GM12878 (cell line): Measurements from ENCODE around the gene SMARCD2. TPM values are rescaled to one million over a fixed set of nuclear protein-coding genes. Genes with fewer than 3 reads are reported as not detected.

Experiments used
- ATAC-seq: fragments of 200-7000 bp; cut with Tn5 transposase; 3 replicates; pipeline ENCODE4 v1.9.1; 2020; ENCODE audit warnings: mild to moderate bottlenecking, moderate library complexity
- BruUV-seq: library from RNA; stranded (reverse); fragments of 400-500 nt; replicated peaks from 2 replicates; lab custom pipeline; 2021; lab: Mats Ljungman, UMichigan
- CTCF ChIA-PET: fragments of 300-600 bp; sonication (Branson Sonifier 250); formaldehyde crosslinking; extraction: SDS; loops from one replicate; lab custom pipeline; 2021; ENCODE audit warnings: inconsistent platforms; lab: Yijun Ruan, JAX
- POLR2A ChIA-PET: fragments of 350-600 bp; formaldehyde crosslinking; extraction: SDS; loops from one replicate; lab custom pipeline; 2021; ENCODE audit warnings: inconsistent platforms; lab: Charles Lee
- RAD21 ChIA-PET: fragments of 300-600 bp; sonication (Branson Sonifier 250); formaldehyde crosslinking; loops from one replicate; lab custom pipeline; 2023; ENCODE audit warnings: antibody characterized with exemption; ENCODE audit not compliant: unreplicated experiment; lab: Charles Lee
- SMC1A ChIA-PET: fragments of 300-600 bp; sonication (Branson Sonifier 250); formaldehyde crosslinking; loops from one replicate; lab custom pipeline; 2023; ENCODE audit not compliant: unreplicated experiment, uncharacterized antibody; lab: Charles Lee
- DNase-seq: peaks from one replicate; pipeline ENCODE4 v3.0.0-alpha.2; 2011; ENCODE audit warnings: low read depth, low spot score
- FAIRE-seq: peaks from 3 replicates; lab custom pipeline; 2011; peaks lifted over from hg19 to GRCh38; lab: Jason Lieb, UNC
- H2AFZ ChIP-seq: 2 replicates; pipeline ENCODE4 v1.6.0; 2011; ENCODE audit warnings: low read depth, low read length, control low read depth; ENCODE audit not compliant: control insufficient read depth
- H3K27ac ChIP-seq: 2 replicates; pipeline ENCODE4 v1.5.1; 2011; ENCODE audit warnings: control low read depth; ENCODE audit not compliant: control insufficient read depth, insufficient read depth
- H3K27me3 ChIP-seq, 2 experiments: replicated peaks in 1 of 2; 2 replicates each; pipeline versions ENCODE4 v1.6.0 to v1.6.1; 2011; ENCODE audit warnings: low read length in 1 of 2; ENCODE audit not compliant: control insufficient read depth in 2 of 2, insufficient read depth in 2 of 2
- H3K36me3 ChIP-seq, 2 experiments: 2 replicates each; pipeline ENCODE4 v1.5.1; 2011; ENCODE audit warnings: low read length in 1 of 2; ENCODE audit not compliant: control insufficient read depth in 2 of 2, insufficient read depth in 2 of 2
- H3K4me1 ChIP-seq: 2 replicates; pipeline ENCODE4 v1.6.1; 2011; ENCODE audit warnings: mild to moderate bottlenecking, low read length, moderate library complexity, mixed read lengths; ENCODE audit not compliant: control insufficient read depth, insufficient read depth
- H3K4me2 ChIP-seq: 2 replicates; pipeline ENCODE4 v1.6.0; 2011; ENCODE audit warnings: control low read depth; ENCODE audit not compliant: control insufficient read depth, insufficient read depth
- H3K4me3 ChIP-seq: fragments of 200-600 bp; sonication (generic); 2 replicates; pipeline ENCODE4 v1.5.1; 2016
- H3K79me2 ChIP-seq: 2 replicates; pipeline ENCODE4 v1.6.0; 2011; ENCODE audit warnings: low read length; ENCODE audit not compliant: control insufficient read depth, insufficient read depth
- H3K9ac ChIP-seq: 2 replicates; pipeline ENCODE4 v1.8.0; 2011; ENCODE audit warnings: low read length, control low read depth, mixed read lengths; ENCODE audit not compliant: control insufficient read depth, insufficient read depth
- H3K9me3 ChIP-seq: replicated peaks from 3 replicates; pipeline ENCODE4 v1.5.1; 2011; ENCODE audit warnings: mild to moderate bottlenecking, low read length; ENCODE audit not compliant: control insufficient read depth, insufficient read depth
- H4K20me1 ChIP-seq: 2 replicates; pipeline ENCODE4 v1.6.0; 2011; ENCODE audit not compliant: control insufficient read depth, insufficient read depth
- CHD2 ChIP-seq: IDR thresholded peaks from 2 replicates; pipeline ENCODE4 v1.6.1; 2011; ENCODE audit warnings: low read depth, low read length, improper control_type of control experiment, borderline replicate concordance
- E2F8 ChIP-seq: fragments of 450-650 bp; IDR thresholded peaks from 2 replicates; pipeline ENCODE4 v1.6.1; 2018; ENCODE audit warnings: mild to moderate bottlenecking, low read depth, moderate library complexity; ENCODE audit not compliant: partially characterized antibody
- ESRRA ChIP-seq: IDR thresholded peaks from 2 replicates; pipeline ENCODE4 v1.6.1; 2012; ENCODE audit warnings: mild to moderate bottlenecking, low read length, improper control_type of control experiment
- EZH2 ChIP-seq: IDR thresholded peaks from 2 replicates; pipeline ENCODE4 v1.6.1; 2012; ENCODE audit warnings: low read depth, mild to moderate bottlenecking, control low read depth, inconsistent platforms, low read length, borderline replicate concordance; ENCODE audit not compliant: control insufficient read depth
- MTA2 ChIP-seq: fragments of 450-650 bp; IDR thresholded peaks from 2 replicates; pipeline ENCODE4 v1.6.1; 2016; ENCODE audit warnings: low read depth, mild to moderate bottlenecking, moderate library complexity
- MYC ChIP-seq: IDR thresholded peaks from 2 replicates; pipeline ENCODE4 v1.6.1; 2011; ENCODE audit warnings: mild to moderate bottlenecking, low read length, moderate library complexity, inconsistent platforms; ENCODE audit not compliant: insufficient read depth, insufficient replicate concordance, insufficient read length, severe bottlenecking
- NFYA ChIP-seq: IDR thresholded peaks from 2 replicates; pipeline ENCODE4 v1.6.1; 2011; ENCODE audit warnings: low read depth, mild to moderate bottlenecking, low read length, improper control_type of control experiment, borderline replicate concordance
- NR2F1 ChIP-seq: fragments of 450-650 bp; conservative IDR thresholded peaks from 2 replicates; pipeline ENCODE4 v1.6.1; 2017; ENCODE audit warnings: mild to moderate bottlenecking
- NRF1 ChIP-seq: conservative IDR thresholded peaks from 2 replicates; pipeline ENCODE4 v1.6.1; 2011; ENCODE audit warnings: mild to moderate bottlenecking, low read depth, low read length, improper control_type of control experiment
- RFX5 ChIP-seq: IDR thresholded peaks from 2 replicates; pipeline ENCODE4 v1.6.1; 2011; ENCODE audit warnings: low read depth, low read length, improper control_type of control experiment
- ZNF274 ChIP-seq: IDR thresholded peaks from one replicate; pipeline ENCODE4 v1.8.0; 2011; ENCODE audit not compliant: insufficient read length, insufficient read depth
- WGBS: methylation state at CpG from one replicate; pipeline ENCODE4 v1.1.6; 2016; ENCODE audit warnings: low lambda C conversion rate; ENCODE audit not compliant: insufficient replicate concordance, insufficient coverage; ENCODE audit errors: missing lambda C conversion rate; 5-methylcytosine and 5-hydroxymethylcytosine counted together
- in situ Hi-C: fragments of 300-500 bp; cut with MboI; formaldehyde crosslinking; loops from 9 replicates; pipeline ENCODE4 v1.14.3; 2018; ENCODE audit warnings: mixed read lengths
- intact Hi-C: fragments of 100-400 bp; cut with micrococcal nuclease; formaldehyde crosslinking; loops from one replicate; pipeline ENCODE4 v1.14.2; 2022; ENCODE audit not compliant: unreplicated experiment
- polyA plus RNA-seq, 11 experiments: library from polyadenylated mRNA; depleted of rRNA in 4 of 11; unstranded in 6 of 11; stranded (reverse) in 5 of 11; fragments of >200 nt; fragmentation: Nextera tagmentation in 4 of 11; fragmentation: Illumina TruSeq in 1 of 11; extraction: Ambion mirVana in 4 of 11; extraction: Trizol in 1 of 11; gene quantifications; 1 replicate in 1 of 11; 2 replicates in 10 of 11; pipeline versions ENCODE4 v1.2.1 to v1.2.3, GENCODE V29; 2011 to 2016; ENCODE audit warnings: inconsistent platforms in 2 of 11, missing spikeins in 2 of 11, low read depth in 1 of 11
- total RNA-seq, 4 experiments: library from RNA; depleted of rRNA in 3 of 4; stranded (reverse); fragments of >200 nt in 3 of 4; fragmentation: Illumina TruSeq in 1 of 4; extraction: Trizol in 1 of 4; gene quantifications; 2 replicates each; pipeline versions ENCODE4 v1.2.1 to v1.2.3, GENCODE V29; 2013 to 2021
- TF ChIP-seq, protein P1 (sequence below): fragments of 150-350 bp; IDR thresholded peaks from 2 replicates; pipeline ENCODE4 v1.6.1; 2016; ENCODE audit warnings: low read depth, low read length

SMARCD2 gene
- total and polyA plus RNA-seq, 10 of the 15 experiments (the other 5 are each of a cell fraction or from before 2014, with no cell fraction given) = 2.4 to 111 (median 63.6) TPM

GRCh38 chr17:63830904-63831491, 11.5 kb downstream of the SMARCD2 start:
- H2AFZ ChIP-seq = no peak overlapping the region
- H3K4me3 ChIP-seq = no peak overlapping the region
- 91% methylated on average over 15 of the region's 15 CpGs for WGBS
- in situ Hi-C loops (loop anchor here (25.0 kb wide), 1 partner anchor 394 kb away; the partner anchor contains the start of gene CYB561), intact Hi-C loops (no loop called here)
- H4K20me1 ChIP-seq = no peaks in the 10 kb centered on the region
- TF ChIP-seq ZNF274 (no peak), NR2F1 (no peak), ESRRA (no peak), E2F8 (no peak), RFX5 (no peak), EZH2 (no peak), NFYA (no peak), NRF1 (no peak), MTA2 (no peak), CHD2 (no peak), MYC (no peak)
- TF ChIP-seq, protein P1, sequence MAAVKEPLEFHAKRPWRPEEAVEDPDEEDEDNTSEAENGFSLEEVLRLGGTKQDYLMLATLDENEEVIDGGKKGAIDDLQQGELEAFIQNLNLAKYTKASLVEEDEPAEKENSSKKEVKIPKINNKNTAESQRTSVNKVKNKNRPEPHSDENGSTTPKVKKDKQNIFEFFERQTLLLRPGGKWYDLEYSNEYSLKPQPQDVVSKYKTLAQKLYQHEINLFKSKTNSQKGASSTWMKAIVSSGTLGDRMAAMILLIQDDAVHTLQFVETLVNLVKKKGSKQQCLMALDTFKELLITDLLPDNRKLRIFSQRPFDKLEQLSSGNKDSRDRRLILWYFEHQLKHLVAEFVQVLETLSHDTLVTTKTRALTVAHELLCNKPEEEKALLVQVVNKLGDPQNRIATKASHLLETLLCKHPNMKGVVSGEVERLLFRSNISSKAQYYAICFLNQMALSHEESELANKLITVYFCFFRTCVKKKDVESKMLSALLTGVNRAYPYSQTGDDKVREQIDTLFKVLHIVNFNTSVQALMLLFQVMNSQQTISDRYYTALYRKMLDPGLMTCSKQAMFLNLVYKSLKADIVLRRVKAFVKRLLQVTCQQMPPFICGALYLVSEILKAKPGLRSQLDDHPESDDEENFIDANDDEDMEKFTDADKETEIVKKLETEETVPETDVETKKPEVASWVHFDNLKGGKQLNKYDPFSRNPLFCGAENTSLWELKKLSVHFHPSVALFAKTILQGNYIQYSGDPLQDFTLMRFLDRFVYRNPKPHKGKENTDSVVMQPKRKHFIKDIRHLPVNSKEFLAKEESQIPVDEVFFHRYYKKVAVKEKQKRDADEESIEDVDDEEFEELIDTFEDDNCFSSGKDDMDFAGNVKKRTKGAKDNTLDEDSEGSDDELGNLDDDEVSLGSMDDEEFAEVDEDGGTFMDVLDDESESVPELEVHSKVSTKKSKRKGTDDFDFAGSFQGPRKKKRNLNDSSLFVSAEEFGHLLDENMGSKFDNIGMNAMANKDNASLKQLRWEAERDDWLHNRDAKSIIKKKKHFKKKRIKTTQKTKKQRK = no peak
- H3K4me2 ChIP-seq = no peak overlapping the region
- H3K27ac ChIP-seq = no peak overlapping the region
- RAD21 ChIA-PET = no interaction called here
- POLR2A ChIA-PET = interaction anchor here (0.8 kb wide), 1 partner anchor 12 kb away, joined by 8 read pairs; no protein-coding TSS in a partner anchor
- FAIRE-seq (no peak), DNase-seq (no peak), ATAC-seq (no peak)
- CTCF ChIA-PET = interaction anchor here (0.6 to 1.7 kb wide), 4 partner anchors 9 to 134 kb away, joined by 3 to 7 read pairs (median 4); no protein-coding TSS in a partner anchor
- no peaks in the 10 kb centered on the region for H3K27me3 ChIP-seq
- SMC1A ChIA-PET = no interaction called here
- H3K9me3 ChIP-seq = no peaks in the 10 kb centered on the region
- peaks cover 10% of the 10 kb centered on the region for H3K4me1 ChIP-seq
- no peak overlapping the region for H3K9ac ChIP-seq
- no TSS peak for BruUV-seq
- H3K79me2 ChIP-seq = peaks cover 39% of the 10 kb centered on the region
- H3K36me3 ChIP-seq = peaks cover 31 to 48% of the 10 kb centered on the region in 2 experiments
